ENCODE measurements around the gene GPR160. TPM values are rescaled to one million over a fixed set of nuclear protein-coding genes. Genes with fewer than 3 reads are reported as not detected.

Gene GPR160
- total and polyA plus RNA-seq, 2 experiments from 2014 or later: 52.2 to 87.9 TPM

DNA sequence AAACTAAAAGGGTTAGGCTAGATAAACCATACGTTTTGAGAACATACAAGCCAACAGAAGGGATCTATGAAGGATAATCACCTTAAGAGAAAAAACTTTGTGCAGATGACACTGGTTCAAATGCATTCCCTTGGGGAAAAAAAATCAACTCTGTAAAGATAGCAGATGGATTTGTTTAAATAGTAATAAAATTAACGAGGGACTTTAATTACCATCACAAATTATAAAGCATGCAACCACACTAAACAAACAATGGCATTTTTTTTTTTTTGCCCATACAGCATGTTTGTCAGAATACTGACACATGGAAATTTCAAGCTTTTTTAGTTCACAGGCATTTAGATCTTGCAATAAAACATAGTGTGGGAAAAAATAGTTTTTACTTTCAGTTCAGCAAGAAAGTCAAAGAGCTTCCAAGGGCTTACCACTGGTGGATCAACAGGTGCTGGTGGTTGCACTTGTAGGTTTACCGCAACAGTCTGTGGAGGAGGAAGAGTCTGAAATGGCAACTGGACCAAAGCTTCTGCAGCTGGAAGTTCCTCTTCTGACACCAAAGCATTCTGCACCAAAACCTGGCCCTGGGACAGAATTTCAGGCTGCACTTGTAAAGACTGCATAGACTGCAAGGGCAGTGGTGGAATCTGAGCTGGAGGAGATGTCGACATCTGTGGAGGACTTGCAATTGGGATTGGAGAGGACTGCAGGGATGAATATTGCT lies 90.6 kb downstream of the GPR160 start:
- Histone ChIP-seq H3K4me2 (no peak overlapping the region), H3K9me3 (ENCODE audit: low read depth) (no peaks in the 10 kb centered on the region), H3K4me1 (ENCODE audit: insufficient read depth) (no peaks in the 10 kb centered on the region), H3K36me3 (replicated peaks; ENCODE audit: insufficient read depth, low read depth) (no peaks in the 10 kb centered on the region), H3K9me2 (replicated peaks; ENCODE audit: insufficient read depth) (no peaks in the 10 kb centered on the region), H3K27me3 (no peaks in the 10 kb centered on the region), H3K4me3 (no peak overlapping the region), H2AFZ (no peak overlapping the region), H3K79me2 (peaks cover 8% of the 10 kb centered on the region), H4K20me1 (ENCODE audit: insufficient read depth, poor library complexity, severe bottlenecking) (peaks cover 3% of the 10 kb centered on the region), H3K27ac (no peak overlapping the region)
- TF ChIP-seq EZH2phosphoT487 (IDR thresholded peaks at IDR 0.05; ENCODE audit: low read depth, severe bottlenecking, unreplicated experiment) (no peak), EZH2 (IDR thresholded peaks at IDR 0.05; ENCODE audit: borderline replicate concordance) (no peak)
- TF ChIP-seq, protein P1, sequence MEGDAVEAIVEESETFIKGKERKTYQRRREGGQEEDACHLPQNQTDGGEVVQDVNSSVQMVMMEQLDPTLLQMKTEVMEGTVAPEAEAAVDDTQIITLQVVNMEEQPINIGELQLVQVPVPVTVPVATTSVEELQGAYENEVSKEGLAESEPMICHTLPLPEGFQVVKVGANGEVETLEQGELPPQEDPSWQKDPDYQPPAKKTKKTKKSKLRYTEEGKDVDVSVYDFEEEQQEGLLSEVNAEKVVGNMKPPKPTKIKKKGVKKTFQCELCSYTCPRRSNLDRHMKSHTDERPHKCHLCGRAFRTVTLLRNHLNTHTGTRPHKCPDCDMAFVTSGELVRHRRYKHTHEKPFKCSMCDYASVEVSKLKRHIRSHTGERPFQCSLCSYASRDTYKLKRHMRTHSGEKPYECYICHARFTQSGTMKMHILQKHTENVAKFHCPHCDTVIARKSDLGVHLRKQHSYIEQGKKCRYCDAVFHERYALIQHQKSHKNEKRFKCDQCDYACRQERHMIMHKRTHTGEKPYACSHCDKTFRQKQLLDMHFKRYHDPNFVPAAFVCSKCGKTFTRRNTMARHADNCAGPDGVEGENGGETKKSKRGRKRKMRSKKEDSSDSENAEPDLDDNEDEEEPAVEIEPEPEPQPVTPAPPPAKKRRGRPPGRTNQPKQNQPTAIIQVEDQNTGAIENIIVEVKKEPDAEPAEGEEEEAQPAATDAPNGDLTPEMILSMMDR (IDR thresholded peaks at IDR 0.05; ENCODE audit: poor library complexity): no peak
- 78% methylated on average over 4 of the region's 4 CpGs for WGBS (ENCODE audit: low lambda C conversion rate, missing lambda C conversion rate)
- no peak for DNase-seq (ENCODE audit: low spot score)

DNA sequence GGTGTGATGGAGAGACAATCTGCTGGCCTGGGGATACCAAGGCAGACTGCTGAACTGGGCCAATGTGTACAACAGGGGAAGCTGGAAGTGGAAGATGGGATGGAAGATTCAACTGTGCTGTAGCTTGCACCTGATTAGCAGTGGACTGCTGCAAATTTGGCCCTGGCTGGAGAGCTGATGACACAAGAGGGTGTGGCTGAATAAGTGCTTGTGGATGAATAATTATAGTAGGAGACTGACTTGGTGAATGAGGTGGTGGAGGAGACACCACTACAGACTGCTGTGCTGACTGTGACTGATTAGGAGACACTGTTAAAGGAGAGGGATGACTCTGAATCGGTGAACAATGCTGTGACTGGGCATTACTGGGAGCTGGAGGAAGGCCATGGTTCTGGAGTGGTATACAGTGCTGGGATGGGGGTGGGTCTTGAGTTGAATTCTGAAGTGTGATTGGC lies 91.2 kb downstream of the GPR160 start:
- TF ChIP-seq EZH2 (IDR thresholded peaks at IDR 0.05; ENCODE audit: borderline replicate concordance): no peak
- no peak for TF ChIP-seq EZH2phosphoT487 (IDR thresholded peaks at IDR 0.05; ENCODE audit: low read depth, severe bottlenecking, unreplicated experiment)
- TF ChIP-seq, protein P1 (IDR thresholded peaks at IDR 0.05; ENCODE audit: poor library complexity): no peak
- Histone ChIP-seq H3K9me2 (replicated peaks; ENCODE audit: insufficient read depth) (no peaks in the 10 kb centered on the region), H3K27me3 (no peaks in the 10 kb centered on the region), H3K79me2 (peaks cover 8% of the 10 kb centered on the region), H3K4me2 (no peak overlapping the region), H2AFZ (no peak overlapping the region), H4K20me1 (ENCODE audit: insufficient read depth, poor library complexity, severe bottlenecking) (peaks cover 3% of the 10 kb centered on the region), H3K4me3 (no peak overlapping the region), H3K4me1 (ENCODE audit: insufficient read depth) (no peaks in the 10 kb centered on the region), H3K36me3 (replicated peaks; ENCODE audit: insufficient read depth, low read depth) (no peaks in the 10 kb centered on the region), H3K9me3 (ENCODE audit: low read depth) (no peaks in the 10 kb centered on the region), H3K27ac (no peak overlapping the region)
- 92% methylated on average over 1 of the region's 1 CpG for WGBS (ENCODE audit: low lambda C conversion rate, missing lambda C conversion rate)
- DNase-seq (ENCODE audit: low spot score): no peak

DNA sequence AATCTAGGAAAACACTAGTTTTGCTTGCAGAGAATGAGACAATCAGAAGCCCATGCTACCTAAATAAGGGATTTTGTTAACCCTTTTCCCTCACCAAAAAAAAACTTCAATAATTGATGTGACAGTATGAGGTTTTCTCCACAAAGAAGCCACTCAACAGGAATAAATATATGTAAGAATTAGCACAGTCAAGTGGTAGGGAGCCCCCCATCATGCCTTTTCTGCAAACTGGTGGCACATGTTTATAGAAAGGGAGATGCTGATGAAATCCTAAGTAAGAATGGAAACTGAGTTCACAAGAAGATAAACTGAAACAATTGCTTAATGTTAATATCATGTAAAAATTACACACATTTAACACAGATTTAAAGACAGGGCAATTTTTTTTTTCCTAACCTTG lies 92.7 kb downstream of the GPR160 start:
- no peak overlapping the region for H3K27ac ChIP-seq
- TF ChIP-seq EZH2 (IDR thresholded peaks at IDR 0.05; ENCODE audit: borderline replicate concordance) (no peak), EZH2phosphoT487 (IDR thresholded peaks at IDR 0.05; ENCODE audit: low read depth, severe bottlenecking, unreplicated experiment) (no peak)
- TF ChIP-seq, protein P1 (IDR thresholded peaks at IDR 0.05; ENCODE audit: poor library complexity): no peak
- H3K36me3 ChIP-seq (replicated peaks; ENCODE audit: insufficient read depth, low read depth): no peaks in the 10 kb centered on the region
- peaks cover 3% of the 10 kb centered on the region for H4K20me1 ChIP-seq (ENCODE audit: insufficient read depth, poor library complexity, severe bottlenecking)
- no peak overlapping the region for H3K4me2 ChIP-seq
- DNase-seq (ENCODE audit: low spot score): no peak
- no peaks in the 10 kb centered on the region for H3K27me3 ChIP-seq
- no peaks in the 10 kb centered on the region for H3K4me1 ChIP-seq (ENCODE audit: insufficient read depth)
- no peak overlapping the region for H3K4me3 ChIP-seq
- H3K79me2 ChIP-seq: peaks cover 8% of the 10 kb centered on the region
- no peak overlapping the region for H2AFZ ChIP-seq
- no peaks in the 10 kb centered on the region for H3K9me2 ChIP-seq (replicated peaks; ENCODE audit: insufficient read depth)
- H3K9me3 ChIP-seq (ENCODE audit: low read depth): no peaks in the 10 kb centered on the region
